GM21367 (cell line): ENCODE measurements around the gene PBX1.

ENCODE experiments used
- ATAC-seq: cut with Tn5 transposase; IDR thresholded peaks from one replicate; pipeline ENCODE4 v1.9.1; 2021; ENCODE audit not compliant: unreplicated experiment

The PBX1 gene

DNA sequence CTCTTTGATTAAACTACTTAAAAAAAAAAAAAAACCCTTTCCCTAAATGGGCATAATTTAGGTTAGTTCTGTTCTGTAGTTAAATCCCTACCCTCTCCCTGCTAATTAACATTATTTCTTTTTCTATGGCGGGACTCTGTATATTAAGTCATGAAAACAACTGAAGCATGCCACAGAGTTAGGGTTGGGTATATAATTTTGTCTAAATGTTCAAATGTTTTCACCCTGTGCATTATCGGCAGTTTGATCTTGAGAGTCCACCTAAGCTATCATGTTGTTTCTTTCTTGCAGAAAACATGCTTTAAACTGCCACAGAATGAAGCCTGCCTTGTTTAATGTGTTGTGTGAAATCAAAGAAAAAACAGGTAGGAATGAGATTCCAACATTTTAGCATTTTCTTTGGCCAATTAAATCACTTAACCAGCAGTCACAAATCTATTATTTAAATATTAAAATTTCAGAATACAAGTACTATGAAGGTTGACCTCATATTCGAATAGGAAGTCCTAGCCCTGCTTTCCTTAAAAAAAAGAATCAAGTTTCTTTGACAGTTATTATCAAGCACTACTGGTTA lies 4.0 kb downstream of the PBX1 start:
- no peak for ATAC-seq

DNA sequence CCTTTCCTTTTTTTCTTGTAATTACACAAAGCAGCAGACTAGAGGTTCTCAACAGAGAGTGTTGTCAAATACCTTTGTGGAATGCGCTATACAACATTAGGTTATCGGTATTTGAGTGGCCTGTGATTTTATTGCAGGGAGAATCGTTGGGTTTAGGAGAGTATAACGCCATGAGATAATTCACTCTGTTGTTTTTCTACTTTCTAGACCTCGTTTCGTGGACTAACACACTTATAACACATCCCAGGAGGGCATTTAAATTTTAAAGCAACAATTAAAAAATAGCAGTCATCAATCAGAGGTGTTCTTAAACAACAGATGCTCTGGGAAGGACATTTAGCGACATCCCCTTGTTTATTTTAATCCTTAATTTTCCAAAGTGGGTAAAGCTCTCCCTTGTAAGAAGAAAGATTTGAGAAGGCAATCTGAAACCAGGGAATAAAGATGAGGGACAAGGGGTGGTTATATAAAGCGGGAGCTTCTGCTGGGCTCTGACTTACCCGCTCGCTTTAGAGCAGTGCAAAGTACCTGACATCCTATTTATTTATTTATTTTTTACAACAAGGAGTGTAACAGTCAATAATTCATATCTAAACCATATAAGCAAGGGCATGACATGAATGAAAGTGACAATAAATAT lies 4.9 kb downstream of the PBX1 start:
- ATAC-seq, result no peak

- ATAC-seq, result no peak
Measured at GRCh38 chr1:164564378-164564777, 5.4 kb downstream of the PBX1 start.

GRCh38 chr1:164565357-164565756 lies 6.4 kb downstream of the PBX1 start:
- no peak for ATAC-seq

DNA sequence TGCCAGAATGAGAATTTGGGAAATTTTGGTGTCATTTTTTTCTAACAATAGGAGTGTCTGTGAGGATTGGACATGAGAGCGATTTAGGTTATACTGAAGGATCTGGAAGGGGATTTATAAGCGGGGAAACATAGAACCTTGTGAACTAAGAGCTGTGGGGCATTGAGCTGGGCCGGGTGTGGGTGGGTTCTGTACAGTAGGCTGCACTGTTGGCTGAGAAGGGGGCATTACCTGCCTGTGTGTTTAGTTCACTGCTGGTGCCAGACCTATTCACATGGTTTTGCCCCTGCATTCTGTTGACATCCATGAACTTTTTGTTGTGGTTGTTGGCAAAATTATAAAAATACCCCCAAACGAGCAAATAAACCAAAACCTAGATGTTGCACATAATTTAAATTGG lies 8.8 kb downstream of the PBX1 start:
- ATAC-seq, result no peak

DNA sequence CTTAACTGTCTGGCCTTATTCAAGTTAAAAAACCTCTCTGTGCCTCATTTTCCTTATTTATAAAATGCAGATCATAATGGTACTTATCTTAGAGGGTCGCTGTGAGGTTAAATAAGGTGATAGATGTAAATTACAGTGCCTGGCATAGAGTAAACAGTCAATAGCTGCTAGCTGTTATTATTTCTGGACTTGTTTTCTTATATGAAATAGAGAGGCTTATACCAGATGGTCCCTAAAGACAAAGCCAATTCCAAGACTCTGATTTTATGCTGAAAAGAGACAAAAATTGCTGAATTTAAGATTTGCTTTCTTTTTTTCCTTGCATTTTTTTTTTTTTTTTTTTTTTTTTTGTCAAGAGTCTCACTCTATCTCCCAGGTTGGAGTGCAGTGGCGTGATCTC lies 10.3 kb downstream of the PBX1 start:
- no peak for ATAC-seq

DNA sequence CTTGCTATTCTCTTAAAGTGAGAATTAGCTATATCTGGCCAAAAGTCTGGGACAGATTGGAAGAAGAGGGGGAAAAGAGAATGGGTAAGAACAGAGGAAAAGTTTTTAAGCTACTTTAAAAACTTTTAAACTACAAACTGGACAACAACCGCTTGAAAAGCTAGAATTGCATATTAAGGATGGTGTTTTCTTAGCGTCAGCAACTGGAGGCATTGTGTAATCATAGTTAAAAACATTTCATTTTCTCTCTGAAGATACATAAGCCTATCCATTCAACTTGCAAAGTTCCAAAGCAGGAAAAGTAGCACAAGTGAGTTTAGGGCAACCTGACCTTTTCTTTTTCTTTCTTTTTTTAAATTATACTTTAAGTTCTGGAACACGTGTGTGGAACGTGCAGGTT lies 10.9 kb downstream of the PBX1 start:
- ATAC-seq, result no peak

DNA sequence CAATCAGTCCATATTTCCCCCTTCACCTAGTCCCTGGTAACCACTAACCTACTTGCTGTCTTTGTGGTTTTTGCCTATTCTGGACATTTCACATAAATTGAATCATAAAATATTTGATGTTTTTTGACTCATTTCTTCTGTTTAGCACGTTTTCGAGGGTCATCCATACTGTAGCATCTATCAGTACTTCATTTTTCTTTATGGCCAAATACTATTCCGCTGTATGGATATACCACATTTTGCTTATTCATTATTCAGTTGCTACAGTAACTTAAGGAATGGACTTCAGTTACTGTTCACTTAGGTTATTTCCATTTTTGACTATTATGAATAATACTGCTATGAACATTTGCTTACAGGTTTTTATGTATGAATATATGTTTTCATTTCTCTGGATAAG lies 12.3 kb downstream of the PBX1 start:
- no peak for ATAC-seq

GRCh38 chr1:164575356-164575886 lies 16.4 kb downstream of the PBX1 start:
- ATAC-seq, result no peak

DNA sequence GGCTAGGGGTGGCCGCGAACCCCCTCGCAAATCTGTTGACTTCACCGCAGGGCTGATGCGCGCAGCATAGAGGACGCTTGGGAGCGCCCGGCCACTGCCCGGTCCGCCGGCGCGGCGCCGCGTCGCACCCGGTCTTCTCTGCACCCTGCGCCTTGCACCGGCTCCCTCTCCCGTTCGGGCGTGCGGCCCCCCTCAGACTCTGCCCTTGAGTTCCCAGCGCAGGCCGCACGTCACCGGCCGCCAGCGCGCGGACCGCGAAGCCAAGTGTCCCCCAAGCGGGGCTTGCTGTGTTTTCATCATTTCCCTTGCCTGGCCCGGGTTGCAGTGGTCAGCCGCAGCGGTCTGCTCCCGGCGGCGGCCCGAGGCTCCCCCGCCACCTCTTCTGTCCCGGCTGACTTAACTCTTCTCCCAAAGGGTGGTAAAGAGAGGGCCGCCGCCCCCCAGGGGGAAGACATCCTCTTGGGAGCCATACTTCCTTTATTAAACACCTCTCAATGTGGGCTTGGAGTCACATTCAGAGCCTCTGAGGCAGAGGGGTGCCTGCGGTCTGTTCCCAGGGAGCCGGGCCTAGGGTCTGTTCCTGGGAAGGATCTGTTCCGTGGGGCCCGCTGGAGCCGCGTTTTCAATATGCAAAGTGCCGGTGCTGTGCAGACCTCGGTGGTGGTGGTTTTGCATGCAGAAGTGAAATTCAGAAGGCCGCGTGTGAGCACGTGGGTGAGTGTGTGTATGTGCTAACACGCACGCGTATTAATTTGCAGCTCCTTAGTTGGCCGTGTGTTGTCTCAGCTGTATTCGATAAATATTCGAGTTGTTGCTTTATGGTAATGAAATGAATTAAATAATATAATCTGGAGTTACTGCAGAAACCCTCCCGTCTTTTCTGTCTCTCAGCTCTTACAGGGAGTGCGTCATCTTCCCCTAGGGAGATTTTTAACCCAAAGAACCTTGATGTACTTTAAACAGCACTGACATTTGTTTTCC lies 17.6 kb downstream of the PBX1 start:
- no peak for ATAC-seq

GRCh38 chr1:164577291-164577690 lies 18.3 kb downstream of the PBX1 start:
- ATAC-seq, result no peak

- ATAC-seq, result no peak
Measured at GRCh38 chr1:164578479-164579200, 19.7 kb downstream of the PBX1 start.

- no peak for ATAC-seq
Measured at GRCh38 chr1:164579381-164579780, 20.4 kb downstream of the PBX1 start.

GRCh38 chr1:164581762-164582161 lies 22.8 kb downstream of the PBX1 start:
- no peak for ATAC-seq

- no peak for ATAC-seq
Measured at GRCh38 chr1:164583196-164583595, 24.2 kb downstream of the PBX1 start.

- ATAC-seq, result no peak
Measured at GRCh38 chr1:164583835-164584539, 25.0 kb downstream of the PBX1 start.

- no peak for ATAC-seq
Measured at GRCh38 chr1:164586591-164586990, 27.6 kb downstream of the PBX1 start.

- ATAC-seq, result no peak
Measured at GRCh38 chr1:164587617-164588501, 28.9 kb downstream of the PBX1 start.

- ATAC-seq, result no peak
Measured at GRCh38 chr1:164588516-164589341, 29.7 kb downstream of the PBX1 start.
